Keratinocyte (primary cell): ENCODE results near the gene NAP1L4. TPM values are rescaled to one million over a fixed set of nuclear protein-coding genes. Genes with fewer than 3 reads are reported as not detected.
"Not testable (repeated sequence)": the region's sequence is repeated elsewhere in the genome, so short reads cannot be mapped to it uniquely, and the experiment has no call there.

Experiments
- DNase-seq: peaks from one replicate; pipeline ENCODE4 v3.0.0-alpha.2; 2011; ENCODE audit warnings: low read depth, missing footprints, low spot score
- FAIRE-seq: peaks from 2 replicates; lab custom pipeline; 2011; peaks lifted over from hg19 to GRCh38; lab: Jason Lieb, UNC
- H2AFZ ChIP-seq: 2 replicates; pipeline ENCODE4 v1.6.0; 2012; ENCODE audit warnings: low read length, control low read depth, inconsistent platforms; ENCODE audit not compliant: control insufficient read depth
- H3K27ac ChIP-seq: 2 replicates; pipeline ENCODE4 v1.5.1; 2011; ENCODE audit warnings: low read length; ENCODE audit not compliant: control insufficient read depth, insufficient read depth
- H3K27me3 ChIP-seq: 3 replicates; pipeline ENCODE4 v1.6.0; 2011; ENCODE audit warnings: low read length; ENCODE audit not compliant: control insufficient read depth, insufficient read depth; ENCODE audit errors: extremely low read depth
- H3K36me3 ChIP-seq, 2 experiments: 2 replicates in 1 of 2; 3 replicates in 1 of 2; pipeline ENCODE4 v1.5.1; 2011; ENCODE audit warnings: low read length in 2 of 2, mild to moderate bottlenecking in 1 of 2; ENCODE audit not compliant: control insufficient read depth in 2 of 2, insufficient read depth in 2 of 2; ENCODE audit errors: extremely low read depth in 1 of 2
- H3K4me1 ChIP-seq: 3 replicates; pipeline ENCODE4 v1.5.1; 2011; ENCODE audit warnings: low read length; ENCODE audit not compliant: control insufficient read depth, insufficient read depth; ENCODE audit errors: extremely low read depth
- H3K4me2 ChIP-seq: 3 replicates; pipeline ENCODE4 v1.6.0; 2011; ENCODE audit warnings: low read depth, low read length; ENCODE audit not compliant: control insufficient read depth, insufficient read depth; ENCODE audit errors: extremely low read depth
- H3K4me3 ChIP-seq, 3 experiments: fragments of 200-600 bp in 1 of 3; sonication (generic) in 1 of 3; 2 replicates in 2 of 3; 3 replicates in 1 of 3; pipeline ENCODE4 v1.5.1; 2011 to 2016; ENCODE audit warnings: low read length in 3 of 3, mild to moderate bottlenecking in 3 of 3, control low read depth in 2 of 3, inconsistent platforms in 1 of 3, low read depth in 1 of 3, mixed read lengths in 1 of 3, mixed run types in 1 of 3, moderate library complexity in 1 of 3; ENCODE audit not compliant: control insufficient read depth in 2 of 3, insufficient read depth in 2 of 3; ENCODE audit errors: extremely low read depth in 1 of 3
- H3K79me2 ChIP-seq: 2 replicates; pipeline ENCODE4 v1.6.0; 2012; ENCODE audit warnings: low read length; ENCODE audit not compliant: control insufficient read depth, insufficient read depth
- H3K9ac ChIP-seq: 3 replicates; pipeline ENCODE4 v1.6.0; 2011; ENCODE audit warnings: low read length; ENCODE audit not compliant: control insufficient read depth, insufficient read depth; ENCODE audit errors: extremely low read depth
- H3K9me1 ChIP-seq: 3 replicates; pipeline ENCODE4 v1.6.0; 2011; ENCODE audit warnings: low read length; ENCODE audit not compliant: control insufficient read depth, insufficient read depth; ENCODE audit errors: extremely low read depth
- H3K9me3 ChIP-seq: 2 replicates; pipeline ENCODE4 v1.5.1; 2012; ENCODE audit warnings: low read depth, low read length; ENCODE audit not compliant: control insufficient read depth
- H4K20me1 ChIP-seq: 3 replicates; pipeline ENCODE4 v1.6.0; 2011; ENCODE audit warnings: low read length; ENCODE audit not compliant: control insufficient read depth, insufficient read depth; ENCODE audit errors: extremely low read depth
- CTCF ChIP-seq, 3 experiments: IDR thresholded peaks in 1 of 3; conservative IDR thresholded peaks in 1 of 3; optimal IDR thresholded peaks in 1 of 3; 2 replicates in 2 of 3; 3 replicates in 1 of 3; pipeline versions ENCODE3 to v1.5.1; 2011; ENCODE audit warnings: low read length in 3 of 3, mild to moderate bottlenecking in 3 of 3, moderate library complexity in 2 of 3, control low read depth in 1 of 3, inconsistent platforms in 1 of 3; ENCODE audit not compliant: insufficient read depth in 2 of 3; ENCODE audit errors: extremely low read depth in 1 of 3
- EZH2 ChIP-seq: IDR thresholded peaks from one replicate; pipeline ENCODE4 v1.6.1; 2012; ENCODE audit warnings: inconsistent platforms, mild to moderate bottlenecking, low read length, moderate library complexity
- dilution Hi-C: fragments of 300-500 bp; cut with MboI; formaldehyde crosslinking; loops from one replicate; pipeline ENCODE4 v1.7.0; 2020; ENCODE audit warnings: low sequenced_read_pairs; ENCODE audit not compliant: extremely low pct_ligation_motif_present
- polyA plus RNA-seq, 5 experiments: library from polyadenylated mRNA; depleted of rRNA in 3 of 5; stranded (reverse) in 3 of 5; stranded (forward) in 1 of 5; unstranded in 1 of 5; fragments of >200 nt; gene quantifications; 1 replicate in 1 of 5; 2 replicates in 3 of 5; 3 replicates in 1 of 5; pipeline versions ENCODE4 v1.2.1 to v1.2.3, GENCODE V29; 2011 to 2012; ENCODE audit warnings: missing spikeins in 2 of 5, low read depth in 1 of 5, low replicate concordance in 1 of 5

NAP1L4 gene
- polyA plus RNA-seq, 1 donor (not counting 4 experiments of a cell fraction or from before 2014, with no cell fraction given): 136 TPM

- Histone ChIP-seq H3K9ac (no peak overlapping the region), H3K9me3 (no peaks in the 10 kb centered on the region), H2AFZ (no peak overlapping the region), H3K4me1 (peaks cover 37% of the 10 kb centered on the region), H3K4me2 (no peak overlapping the region), H3K36me3 (no peaks in the 10 kb centered on the region), H3K79me2 (no peaks in the 10 kb centered on the region), H3K9me1 (no peaks in the 10 kb centered on the region), H3K27me3 (no peaks in the 10 kb centered on the region), H3K27ac (no peak overlapping the region), H4K20me1 (no peaks in the 10 kb centered on the region), H3K4me3 (no peak overlapping the region)
- no peak for FAIRE-seq
- dilution Hi-C loops: no loop called here
- TF ChIP-seq CTCF (optimal IDR thresholded peaks at IDR 0.05 in 1 of 3, IDR thresholded peaks at IDR 0.05 in 1 of 3, conservative IDR thresholded peaks at IDR 0.05 in 1 of 3; ENCODE audit: extremely low read depth in 1 of 3, insufficient read depth in 2 of 3, low read length in 3 of 3) (no peak), EZH2 (no peak)
- DNase-seq: no peak
Measured at GRCh38 chr11:2908130-2908529, 84.0 kb downstream of the NAP1L4 start.

- H3K36me3 ChIP-seq, H4K20me1 ChIP-seq, H3K9me1 ChIP-seq, H2AFZ ChIP-seq, H3K4me2 ChIP-seq, H3K27ac ChIP-seq, FAIRE-seq, H3K79me2 ChIP-seq, H3K4me3 ChIP-seq, H3K9me3 ChIP-seq, DNase-seq, H3K27me3 ChIP-seq, H3K9ac ChIP-seq, dilution Hi-C loops: not testable (repeated sequence)
- H3K4me1 ChIP-seq: peaks cover 29% of the 10 kb centered on the region
Measured at GRCh38 chr11:2905299-2905698, 86.8 kb downstream of the NAP1L4 start.
